H1 (cell line): ENCODE data around the gene DND1. TPM values are rescaled to one million over a fixed set of nuclear protein-coding genes. Genes with fewer than 3 reads are reported as not detected.

ENCODE experiments used
- CTCF ChIA-PET: fragments of 300-600 bp; sonication (Branson Sonifier 250); formaldehyde crosslinking; loops from one replicate; lab custom pipeline; 2021; ENCODE audit not compliant: partially characterized antibody; lab: Charles Lee
- POLR2A ChIA-PET: fragments of 300-600 bp; sonication (Branson Sonifier 250); formaldehyde crosslinking; loops from one replicate; lab custom pipeline; 2021; ENCODE audit warnings: inconsistent platforms; ENCODE audit not compliant: partially characterized antibody; lab: Charles Lee
- DNase-seq, 2 experiments: peaks; one replicate each; pipeline versions ENCODE4 v3.0.0 to v3.0.0-alpha.2; 2010 to 2022; ENCODE audit warnings: low spot score in 2 of 2, low read depth in 1 of 2, mixed read lengths in 1 of 2
- FAIRE-seq: peaks from 2 replicates; lab custom pipeline; 2011; peaks lifted over from hg19 to GRCh38; lab: Jason Lieb, UNC
- H2AFZ ChIP-seq: 2 replicates; pipeline ENCODE4 v1.8.1; 2012; ENCODE audit warnings: low read length, inconsistent platforms
- H2AK5ac ChIP-seq: 2 replicates; pipeline ENCODE4 v1.6.1; 2013; ENCODE audit warnings: low read depth, low read length
- H2BK120ac ChIP-seq: replicated peaks from 2 replicates; pipeline ENCODE3; 2013; ENCODE audit warnings: low read depth, low read length, inconsistent platforms
- H2BK12ac ChIP-seq: 2 replicates; pipeline ENCODE4 v1.6.1; 2013; ENCODE audit warnings: low read depth, low read length
- H2BK15ac ChIP-seq: 2 replicates; pipeline ENCODE4 v1.6.1; 2013; ENCODE audit warnings: low read length
- H2BK20ac ChIP-seq: 2 replicates; pipeline ENCODE4 v1.6.1; 2013; ENCODE audit warnings: low read length
- H2BK5ac ChIP-seq: 2 replicates; pipeline ENCODE4 v1.6.1; 2013; ENCODE audit warnings: low read depth, low read length
- H3K14ac ChIP-seq: 2 replicates; pipeline ENCODE4 v1.6.1; 2013; ENCODE audit warnings: inconsistent platforms; ENCODE audit not compliant: insufficient read length
- H3K18ac ChIP-seq: 2 replicates; pipeline ENCODE4 v1.6.1; 2013; ENCODE audit warnings: low read length; ENCODE audit errors: extremely low read depth
- H3K23ac ChIP-seq: 2 replicates; pipeline ENCODE4 v1.6.1; 2013; ENCODE audit warnings: inconsistent platforms; ENCODE audit not compliant: insufficient read length
- H3K23me2 ChIP-seq: 2 replicates; pipeline ENCODE4 v1.6.1; 2013; ENCODE audit warnings: low read depth, low read length
- H3K27ac ChIP-seq: 2 replicates; pipeline ENCODE4 v1.6.1; 2011; ENCODE audit warnings: low read depth, low read length, inconsistent platforms
- H3K27me3 ChIP-seq, 4 experiments: replicated peaks in 1 of 4; 1 replicate in 1 of 4; 2 replicates in 3 of 4; pipeline versions ENCODE4 v1.6.1 to v1.8.1; 2011 to 2013; ENCODE audit warnings: low read length in 3 of 4, mild to moderate bottlenecking in 3 of 4, inconsistent platforms in 2 of 4, mixed read lengths in 2 of 4, moderate library complexity in 1 of 4; ENCODE audit not compliant: control insufficient read depth in 3 of 4, insufficient read depth in 3 of 4; ENCODE audit errors: extremely low read depth in 1 of 4
- H3K36me3 ChIP-seq, 4 experiments: 2 replicates each; pipeline versions ENCODE4 v1.6.1 to v1.8.1; 2011 to 2013; ENCODE audit warnings: mild to moderate bottlenecking in 4 of 4, low read length in 3 of 4, moderate library complexity in 2 of 4, control low read depth in 1 of 4, inconsistent platforms in 1 of 4; ENCODE audit not compliant: insufficient read depth in 4 of 4, control insufficient read depth in 2 of 4
- H3K4ac ChIP-seq: replicated peaks from 2 replicates; pipeline ENCODE3; 2013; ENCODE audit warnings: low read length, low read depth, mixed read lengths, inconsistent platforms; ENCODE audit not compliant: insufficient read length
- H3K4me1 ChIP-seq, 4 experiments: replicated peaks in 1 of 4; 1 replicate in 1 of 4; 2 replicates in 3 of 4; pipeline versions ENCODE4 v1.6.1 to v1.8.1; 2011 to 2013; ENCODE audit warnings: low read length in 3 of 4, inconsistent platforms in 2 of 4, mixed read lengths in 1 of 4; ENCODE audit not compliant: insufficient read depth in 4 of 4, control insufficient read depth in 3 of 4
- H3K4me2 ChIP-seq, 2 experiments: 2 replicates each; pipeline versions ENCODE4 v1.6.1 to v1.8.1; 2011 to 2013; ENCODE audit warnings: low read depth in 2 of 2, low read length in 2 of 2, control low read depth in 1 of 2, inconsistent platforms in 1 of 2, mild to moderate bottlenecking in 1 of 2; ENCODE audit not compliant: insufficient read depth in 1 of 2
- H3K4me3 ChIP-seq, 4 experiments: fragments of 200-600, 300-600 bp in 1 of 4; sonication (generic), shearing (Covaris generic), sonication (Bioruptor Twin) in 1 of 4; 2 replicates each; pipeline versions ENCODE4 v1.5.1 to v1.8.1; 2011 to 2016; ENCODE audit warnings: low read length in 4 of 4, low read depth in 3 of 4, control low read depth in 2 of 4, inconsistent platforms in 2 of 4, mild to moderate bottlenecking in 2 of 4, mixed read lengths in 1 of 4, moderate library complexity in 1 of 4; ENCODE audit not compliant: insufficient read depth in 2 of 4; ENCODE audit errors: extremely low read depth in 1 of 4
- H3K56ac ChIP-seq: replicated peaks from 2 replicates; pipeline ENCODE3; 2013; ENCODE audit warnings: low read depth, mild to moderate bottlenecking, mixed read lengths, low read length, inconsistent platforms; ENCODE audit not compliant: insufficient read length
- H3K79me1 ChIP-seq: 2 replicates; pipeline ENCODE4 v1.6.1; 2013; ENCODE audit warnings: low read depth, low read length, control low read depth
- H3K79me2 ChIP-seq, 2 experiments: 2 replicates each; pipeline versions ENCODE4 v1.6.1 to v1.8.1; 2012 to 2013; ENCODE audit warnings: low read length in 2 of 2, mild to moderate bottlenecking in 2 of 2, inconsistent platforms in 1 of 2; ENCODE audit not compliant: insufficient read depth in 2 of 2, control insufficient read depth in 1 of 2
- H3K9ac ChIP-seq, 4 experiments: replicated peaks in 1 of 4; 1 replicate in 1 of 4; 2 replicates in 3 of 4; pipeline versions ENCODE4 v1.6.1 to v1.8.1; 2011 to 2013; ENCODE audit warnings: low read depth in 3 of 4, low read length in 3 of 4, control low read depth in 2 of 4, mild to moderate bottlenecking in 2 of 4, moderate library complexity in 2 of 4, inconsistent platforms in 1 of 4; ENCODE audit errors: extremely low read depth in 1 of 4
- H3K9me3 ChIP-seq, 2 experiments: 2 replicates each; pipeline versions ENCODE4 v1.6.1 to v1.8.1; 2012 to 2013; ENCODE audit warnings: mild to moderate bottlenecking in 2 of 2, moderate library complexity in 2 of 2, control low read depth in 1 of 2, inconsistent platforms in 1 of 2, low read depth in 1 of 2, low read length in 1 of 2, mixed read lengths in 1 of 2; ENCODE audit not compliant: insufficient read depth in 2 of 2
- H4K20me1 ChIP-seq, 2 experiments: replicated peaks in 1 of 2; 2 replicates each; pipeline versions ENCODE3 to v1.8.1; 2011 to 2013; ENCODE audit warnings: inconsistent platforms in 2 of 2, low read length in 2 of 2, mild to moderate bottlenecking in 1 of 2; ENCODE audit not compliant: insufficient read depth in 2 of 2, control insufficient read depth in 1 of 2
- H4K5ac ChIP-seq: 2 replicates; pipeline ENCODE4 v1.6.1; 2013; ENCODE audit warnings: low read length, low read depth, mixed read lengths, inconsistent platforms; ENCODE audit not compliant: insufficient read length
- H4K8ac ChIP-seq: 2 replicates; pipeline ENCODE4 v1.8.0; 2013; ENCODE audit warnings: mild to moderate bottlenecking, moderate library complexity, low read length, inconsistent platforms; ENCODE audit not compliant: insufficient read depth; ENCODE audit errors: extremely low read depth
- H4K91ac ChIP-seq: replicated peaks from 2 replicates; pipeline ENCODE3; 2013; ENCODE audit warnings: low read length, mixed read lengths, inconsistent platforms; ENCODE audit not compliant: insufficient read length
- CTBP2 ChIP-seq: IDR thresholded peaks from 2 replicates; pipeline ENCODE4 v1.7.0; 2011; ENCODE audit warnings: borderline replicate concordance, mild to moderate bottlenecking, moderate library complexity, mixed read lengths, low read length; ENCODE audit not compliant: insufficient read depth, insufficient read length
- E2F6 ChIP-seq: IDR thresholded peaks from 2 replicates; pipeline ENCODE4 v1.6.1; 2012; ENCODE audit warnings: inconsistent platforms
- whole genome bisulfite sequencing, 2 experiments: shearing (Covaris generic) in 1 of 2; methylation state at CpG; one replicate each; pipeline versions ENCODE4 v1.1.6 to v1.1.7; 2013 to 2015; ENCODE audit warnings: low lambda C conversion rate in 2 of 2, mixed read lengths in 2 of 2, inconsistent platforms in 1 of 2, low coverage in 1 of 2, missing lambda C conversion rate in 1 of 2; ENCODE audit not compliant: insufficient replicate concordance in 2 of 2, insufficient coverage in 1 of 2, insufficient read length in 1 of 2; ENCODE audit errors: extremely low coverage in 1 of 2, missing lambda C conversion rate in 1 of 2; 5-methylcytosine and 5-hydroxymethylcytosine counted together
- polyA plus RNA-seq, 7 experiments: library from polyadenylated mRNA; depleted of rRNA in 3 of 7; stranded (reverse) in 5 of 7; unstranded in 2 of 7; fragments of >200 nt in 5 of 7; fragments of 200-250 nt in 2 of 7; gene quantifications; 1 replicate in 5 of 7; 2 replicates in 1 of 7; 4 replicates in 1 of 7; pipeline versions ENCODE4 v1.2.1 to v1.2.3, GENCODE V29; 2011 to 2013; ENCODE audit warnings: missing spikeins in 2 of 7, mixed read lengths in 2 of 7
- total RNA-seq: library from RNA; stranded (reverse); fragmentation: NEBNext Ultra II Directional; extraction: Animal tissue kit (Norgen Biotek cat#: 25700); gene quantifications from 2 replicates; pipeline ENCODE4 v1.2.1, GENCODE V29; 2021

DND1 gene
- total and polyA plus RNA-seq, 2 of the 8 experiments (the other 6 are each of a cell fraction or from before 2014, with no cell fraction given): 0.41 to 2.1 TPM

GRCh38 chr5:140634103-140634502 lies 39.3 kb downstream of the DND1 start:
- Histone ChIP-seq H3K36me3 (no peaks in the 10 kb centered on the region), H3K23ac (no peak overlapping the region), H3K4ac (no peak overlapping the region), H3K18ac (no peak overlapping the region), H3K4me2 (no peak overlapping the region), H3K14ac (no peak overlapping the region), H2AK5ac (no peak overlapping the region), H3K56ac (no peak overlapping the region), H2BK120ac (no peak overlapping the region), H4K20me1 (no peaks in the 10 kb centered on the region), H4K91ac (no peak overlapping the region), H3K79me1 (no peaks in the 10 kb centered on the region), H2AFZ (no peak overlapping the region), H2BK20ac (no peak overlapping the region), H3K4me1 (peaks cover 0 to 4% (median 3%) of the 10 kb centered on the region in 4 experiments; a peak in 2 of 7 replicates), H3K4me3 (no peak overlapping the region), H2BK12ac (no peak overlapping the region), H3K23me2 (no peaks in the 10 kb centered on the region), H2BK15ac (no peak overlapping the region), H4K8ac (no peak overlapping the region), H4K5ac (no peak overlapping the region), H3K27me3 (no peaks in the 10 kb centered on the region), H3K79me2 (no peaks in the 10 kb centered on the region), H2BK5ac (no peak overlapping the region), H3K9ac (no peak overlapping the region), H3K27ac (no peak overlapping the region), H3K9me3 (peaks cover 9 to 16% of the 10 kb centered on the region in 2 experiments; a peak in 3 of 4 replicates)
- WGBS, 2 experiments: 77% methylated on average over 3 of the region's 3 CpGs; no CpG with 5 or more reads in 1 of the 2 experiments
- ChIA-PET POLR2A (interaction anchor here (1.2 to 2.2 kb wide), 3 partner anchors 13 to 86 kb away, joined by 5 to 17 read pairs (median 12); partner anchors contain the start of genes EIF4EBP3, IK, NDUFA2 and SRA1), CTCF (interaction anchor here (0.6 to 3.1 kb wide), 12 partner anchors 9 to 261 kb away, joined by 3 to 12 read pairs (median 6); partner anchors contain the start of gene EIF4EBP3)
- no peak for DNase-seq
- no peak for FAIRE-seq
- TF ChIP-seq E2F6 (no peak), CTBP2 (no peak)
